ENCODE data around the gene CRABP2. TPM values are rescaled to one million over a fixed set of nuclear protein-coding genes. Genes with fewer than 3 reads are reported as not detected.

CRABP2 gene
- total and polyA plus RNA-seq, 2 donors (not counting 1 experiment from before 2014, with no cell fraction given): 0.89 to 1.2 TPM

DNA sequence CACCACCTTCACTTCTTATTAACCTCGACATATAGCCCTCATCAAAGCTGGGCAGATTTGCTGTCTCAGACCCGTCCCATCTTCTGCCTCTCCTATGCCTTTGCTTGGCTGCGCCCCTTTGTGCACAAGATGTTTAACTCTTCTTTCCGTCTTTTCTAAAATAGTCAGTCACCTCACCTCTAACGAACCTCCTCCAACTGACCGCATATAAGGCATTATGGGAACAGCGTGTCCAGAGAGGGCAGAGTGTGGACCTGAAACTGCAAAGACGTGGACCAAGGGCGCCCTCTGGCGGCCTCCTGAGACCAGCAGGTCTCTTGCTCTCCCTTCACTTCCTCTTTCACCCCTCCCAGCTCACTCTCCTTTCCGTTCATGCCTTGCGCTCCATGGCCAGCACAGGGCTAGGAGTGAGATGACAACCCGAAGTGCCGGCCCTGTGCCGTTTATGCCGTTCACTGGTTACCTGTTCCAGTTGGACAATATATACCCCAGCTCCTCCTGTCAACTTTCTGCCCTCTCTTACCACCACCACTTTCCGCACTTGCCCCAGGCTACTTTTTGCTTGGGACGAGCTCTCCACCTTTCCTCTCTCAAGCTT is 20.4 kb upstream of the CRABP2 start:
- ATAC-seq (ENCODE audit: low read depth) (peak; percentile 31), DNase-seq (peak; percentile 90)
- TF ChIP-seq EZH2 (IDR thresholded peaks at IDR 0.05; ENCODE audit: borderline replicate concordance, insufficient read depth, low read depth, low read length, poor library complexity, severe bottlenecking): no peak
- TF ChIP-seq, protein P1, sequence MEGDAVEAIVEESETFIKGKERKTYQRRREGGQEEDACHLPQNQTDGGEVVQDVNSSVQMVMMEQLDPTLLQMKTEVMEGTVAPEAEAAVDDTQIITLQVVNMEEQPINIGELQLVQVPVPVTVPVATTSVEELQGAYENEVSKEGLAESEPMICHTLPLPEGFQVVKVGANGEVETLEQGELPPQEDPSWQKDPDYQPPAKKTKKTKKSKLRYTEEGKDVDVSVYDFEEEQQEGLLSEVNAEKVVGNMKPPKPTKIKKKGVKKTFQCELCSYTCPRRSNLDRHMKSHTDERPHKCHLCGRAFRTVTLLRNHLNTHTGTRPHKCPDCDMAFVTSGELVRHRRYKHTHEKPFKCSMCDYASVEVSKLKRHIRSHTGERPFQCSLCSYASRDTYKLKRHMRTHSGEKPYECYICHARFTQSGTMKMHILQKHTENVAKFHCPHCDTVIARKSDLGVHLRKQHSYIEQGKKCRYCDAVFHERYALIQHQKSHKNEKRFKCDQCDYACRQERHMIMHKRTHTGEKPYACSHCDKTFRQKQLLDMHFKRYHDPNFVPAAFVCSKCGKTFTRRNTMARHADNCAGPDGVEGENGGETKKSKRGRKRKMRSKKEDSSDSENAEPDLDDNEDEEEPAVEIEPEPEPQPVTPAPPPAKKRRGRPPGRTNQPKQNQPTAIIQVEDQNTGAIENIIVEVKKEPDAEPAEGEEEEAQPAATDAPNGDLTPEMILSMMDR (IDR thresholded peaks at IDR 0.05): peak; percentile 96
- H3K9me3 ChIP-seq (ENCODE audit: control extremely low read depth in 1 of 3, control insufficient read depth in 2 of 3, insufficient read depth in 1 of 3, low read length in 2 of 3): no peaks in the 10 kb centered on the region
- peak overlapping the region; percentile 81 for H3K4me2 ChIP-seq (replicated peaks; ENCODE audit: low read depth, low read length, poor library complexity, severe bottlenecking)
- Mint-ChIP-seq H3K9me3 (ENCODE audit: insufficient read depth) (no peaks in the 10 kb centered on the region), H3K27me3 (no peaks in the 10 kb centered on the region), H3K4me3 (no peak overlapping the region), H3K27ac (no peak overlapping the region), H3K4me1 (peaks cover 26% of the 10 kb centered on the region)
- intact Hi-C loops (cut with micrococcal nuclease): loop anchor here (1.0 to 5.0 kb wide), 3 partner anchors 36 to 223 kb away; partner anchors contain the start of gene MEF2D
- peak overlapping the region; percentile 9 to 98 (median 40) for H3K4me3 ChIP-seq (ENCODE audit: control extremely low read depth in 1 of 5, extremely low read depth in 1 of 5, insufficient read depth in 1 of 5, low read depth in 2 of 5, low read length in 4 of 5)
- no peaks in the 10 kb centered on the region for H3K27me3 ChIP-seq (replicated peaks in 1 of 4; ENCODE audit: control extremely low read depth in 1 of 4, control insufficient read depth in 3 of 4, insufficient read depth in 4 of 4, low read length in 3 of 4)
- WGBS (ENCODE audit: insufficient coverage): 16% methylated on average over 17 of the region's 18 CpGs
- H3K27ac ChIP-seq (ENCODE audit: low read length in 2 of 2): peak overlapping the region in 1 of 2 donors; percentile 20
- peak overlapping the region; percentile 97 for H3K9ac ChIP-seq (ENCODE audit: low read length)
- peaks cover 63% of the 10 kb centered on the region for H3K79me2 ChIP-seq (ENCODE audit: control insufficient read depth, insufficient read depth, low read length)
- peaks cover 67% of the 10 kb centered on the region for H4K20me1 ChIP-seq (ENCODE audit: control insufficient read depth, insufficient read depth, low read length, poor library complexity, severe bottlenecking)
- H3K36me3 ChIP-seq (replicated peaks in 1 of 2; ENCODE audit: control extremely low read depth in 1 of 2, control insufficient read depth in 1 of 2, extremely low read depth in 1 of 2, insufficient read depth in 2 of 2, low read length in 1 of 2): peaks cover 0 to 45% of the 10 kb centered on the region in 2 experiments
- CTCF ChIA-PET: interaction anchor here (0.7 to 9.5 kb wide), 45 partner anchors 8 to 340 kb away, joined by 3 to 245 read pairs (median 5); partner anchors contain the start of genes CRABP2, HAPLN2, HDGF and INSRR
- peaks cover 40 to 48% of the 10 kb centered on the region in 2 donors for H3K4me1 ChIP-seq (ENCODE audit: control insufficient read depth in 2 of 2, insufficient read depth in 2 of 2, low read length in 2 of 2)
- H2AFZ ChIP-seq (ENCODE audit: insufficient read depth, low read depth, low read length, poor library complexity, severe bottlenecking): peak overlapping the region; percentile 24
- POLR2A ChIA-PET: interaction anchor here (0.7 to 1.5 kb wide), 3 partner anchors 11 to 42 kb away, joined by 3 to 6 read pairs (median 3); partner anchors contain the start of gene PRCC

DNA sequence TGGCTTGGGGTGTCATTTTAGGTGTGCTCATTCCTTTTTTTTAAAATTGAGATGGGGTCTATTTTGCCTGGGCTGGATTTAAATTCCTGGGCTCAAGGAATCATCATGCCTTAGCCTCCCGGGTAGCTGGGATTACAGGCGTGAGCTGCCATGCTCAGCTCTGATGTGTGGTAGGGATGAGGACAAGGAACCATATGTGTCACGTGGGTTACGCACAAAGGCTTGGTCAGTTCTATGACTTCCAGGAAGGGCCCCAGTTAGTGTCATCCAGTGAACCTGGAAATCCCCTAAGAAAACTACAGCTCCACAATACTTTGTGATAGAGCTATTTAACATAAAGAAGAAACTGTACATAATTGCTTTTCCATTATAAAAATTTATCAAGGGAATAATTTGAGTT is 16.2 kb upstream of the CRABP2 start:
- TF ChIP-seq, protein P1 (IDR thresholded peaks at IDR 0.05): no peak
- TF ChIP-seq EZH2 (IDR thresholded peaks at IDR 0.05; ENCODE audit: borderline replicate concordance, insufficient read depth, low read depth, low read length, poor library complexity, severe bottlenecking): no peak
- H3K27ac ChIP-seq (ENCODE audit: low read length in 2 of 2): no peak overlapping the region
- peaks cover 0 to 49% of the 10 kb centered on the region in 2 experiments for H3K36me3 ChIP-seq (replicated peaks in 1 of 2; ENCODE audit: control extremely low read depth in 1 of 2, control insufficient read depth in 1 of 2, extremely low read depth in 1 of 2, insufficient read depth in 2 of 2, low read length in 1 of 2)
- H3K9ac ChIP-seq (ENCODE audit: low read length): no peak overlapping the region
- Mint-ChIP-seq H3K27me3 (no peaks in the 10 kb centered on the region), H3K4me1 (peaks cover 13% of the 10 kb centered on the region), H3K27ac (no peak overlapping the region), H3K9me3 (ENCODE audit: insufficient read depth) (no peaks in the 10 kb centered on the region), H3K4me3 (no peak overlapping the region)
- H4K20me1 ChIP-seq (ENCODE audit: control insufficient read depth, insufficient read depth, low read length, poor library complexity, severe bottlenecking): peaks cover 63% of the 10 kb centered on the region
- H3K4me2 ChIP-seq (replicated peaks; ENCODE audit: low read depth, low read length, poor library complexity, severe bottlenecking): no peak overlapping the region
- no peaks in the 10 kb centered on the region for H3K9me3 ChIP-seq (ENCODE audit: control extremely low read depth in 1 of 3, control insufficient read depth in 2 of 3, insufficient read depth in 1 of 3, low read length in 2 of 3)
- ChIA-PET POLR2A (no interaction called here), CTCF (interaction anchor here (0.8 to 9.5 kb wide), 4 partner anchors 15 to 36 kb away, joined by 3 to 245 read pairs (median 5); partner anchors contain the start of gene CRABP2)
- intact Hi-C loops (cut with micrococcal nuclease): no loop called here
- H2AFZ ChIP-seq (ENCODE audit: insufficient read depth, low read depth, low read length, poor library complexity, severe bottlenecking): no peak overlapping the region
- peaks cover 46% of the 10 kb centered on the region for H3K79me2 ChIP-seq (ENCODE audit: control insufficient read depth, insufficient read depth, low read length)
- no peaks in the 10 kb centered on the region for H3K27me3 ChIP-seq (replicated peaks in 1 of 4; ENCODE audit: control extremely low read depth in 1 of 4, control insufficient read depth in 3 of 4, insufficient read depth in 4 of 4, low read length in 3 of 4)
- no peak overlapping the region for H3K4me3 ChIP-seq (ENCODE audit: control extremely low read depth in 1 of 5, extremely low read depth in 1 of 5, insufficient read depth in 1 of 5, low read depth in 2 of 5, low read length in 4 of 5)
- 92% methylated on average over 2 of the region's 4 CpGs for WGBS (ENCODE audit: insufficient coverage)
- ATAC-seq (ENCODE audit: low read depth) (no peak), DNase-seq (no peak)
- H3K4me1 ChIP-seq (ENCODE audit: control insufficient read depth in 2 of 2, insufficient read depth in 2 of 2, low read length in 2 of 2): peaks cover 22 to 23% of the 10 kb centered on the region in 2 donors
